OCI-LY1 (cell line): ENCODE data around the gene B4GALT7.

Experiments
- EZH2 ChIP-seq: fragments of 200-600 bp; sonication (generic), shearing (Covaris generic); IDR thresholded peaks from 2 replicates; pipeline ENCODE4 v1.8.0; 2017; ENCODE audit warnings: borderline replicate concordance, mixed run types, mild to moderate bottlenecking, antibody characterized with exemption, low read length, moderate library complexity, mixed read lengths
- TF ChIP-seq, protein P1 (sequence below): fragments of 200-600 bp; sonication (generic), shearing (Covaris generic); IDR thresholded peaks from 2 replicates; pipeline ENCODE4 v1.5.1; 2017; ENCODE audit warnings: mild to moderate bottlenecking, antibody characterized with exemption, low read length, moderate library complexity, mixed read lengths

DNA sequence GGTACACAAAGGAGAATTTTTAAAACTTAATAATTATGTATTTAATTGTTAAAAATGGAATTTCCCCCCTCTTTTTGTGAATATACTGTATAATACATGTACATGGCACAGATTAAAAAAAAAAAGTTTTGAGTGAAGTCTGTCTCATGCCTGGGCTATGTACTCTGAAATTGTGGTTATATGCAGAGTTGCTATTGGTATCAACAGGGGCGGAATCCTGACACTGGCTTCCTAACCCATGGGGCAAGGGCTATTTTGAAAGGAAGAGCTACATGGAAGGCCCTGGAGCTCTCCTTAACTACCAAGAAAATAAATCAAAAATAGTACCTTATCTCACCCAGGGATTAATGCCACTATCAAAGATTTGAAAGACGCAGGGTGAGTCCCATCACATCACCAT is 44.7 kb upstream of the B4GALT7 start:
- TF ChIP-seq, protein P1, sequence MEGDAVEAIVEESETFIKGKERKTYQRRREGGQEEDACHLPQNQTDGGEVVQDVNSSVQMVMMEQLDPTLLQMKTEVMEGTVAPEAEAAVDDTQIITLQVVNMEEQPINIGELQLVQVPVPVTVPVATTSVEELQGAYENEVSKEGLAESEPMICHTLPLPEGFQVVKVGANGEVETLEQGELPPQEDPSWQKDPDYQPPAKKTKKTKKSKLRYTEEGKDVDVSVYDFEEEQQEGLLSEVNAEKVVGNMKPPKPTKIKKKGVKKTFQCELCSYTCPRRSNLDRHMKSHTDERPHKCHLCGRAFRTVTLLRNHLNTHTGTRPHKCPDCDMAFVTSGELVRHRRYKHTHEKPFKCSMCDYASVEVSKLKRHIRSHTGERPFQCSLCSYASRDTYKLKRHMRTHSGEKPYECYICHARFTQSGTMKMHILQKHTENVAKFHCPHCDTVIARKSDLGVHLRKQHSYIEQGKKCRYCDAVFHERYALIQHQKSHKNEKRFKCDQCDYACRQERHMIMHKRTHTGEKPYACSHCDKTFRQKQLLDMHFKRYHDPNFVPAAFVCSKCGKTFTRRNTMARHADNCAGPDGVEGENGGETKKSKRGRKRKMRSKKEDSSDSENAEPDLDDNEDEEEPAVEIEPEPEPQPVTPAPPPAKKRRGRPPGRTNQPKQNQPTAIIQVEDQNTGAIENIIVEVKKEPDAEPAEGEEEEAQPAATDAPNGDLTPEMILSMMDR, result no peak
- no peak for TF ChIP-seq EZH2
